Activated CD4-positive, alpha-beta T cell treated with anti-CD3 and anti-CD28 coated beads, Interleukin-2, amount 10 ng/mL, durations not matched to agents 7 days and 5 days (primary cell): Measurements from ENCODE around the gene SLCO1B1. TPM values are rescaled to one million over a fixed set of nuclear protein-coding genes. Genes with fewer than 3 reads are reported as not detected.
"Not testable (repeated sequence)": the region's sequence is repeated elsewhere in the genome, so short reads cannot be mapped to it uniquely, and the experiment has no call there.

Experiments
- CTCF ChIA-PET: fragments of 350-600 bp; sonication (Branson Sonifier 250); formaldehyde crosslinking; loops from one replicate; lab custom pipeline; 2021; ENCODE audit warnings: antibody characterized with exemption; lab: Charles Lee
- POLR2A ChIA-PET: fragments of 350-600 bp; sonication (Branson Sonifier 250); formaldehyde crosslinking; loops from one replicate; lab custom pipeline; 2021; ENCODE audit warnings: antibody characterized with exemption; lab: Charles Lee
- DNase-seq: peaks from one replicate; pipeline ENCODE4 v3.0.0-alpha.2; 2020
- H3K27ac Mint-ChIP-seq: one replicate; pipeline ENCODE4 v1.8.0; 2021; ENCODE audit warnings: mild to moderate bottlenecking, moderate library complexity, mixed read lengths
- H3K27me3 Mint-ChIP-seq: one replicate; pipeline ENCODE4 v1.8.0; 2021; ENCODE audit warnings: mixed read lengths
- H3K36me3 Mint-ChIP-seq: one replicate; pipeline ENCODE4 v1.8.0; 2021; ENCODE audit warnings: low read depth, mixed read lengths
- H3K4me1 Mint-ChIP-seq: one replicate; pipeline ENCODE4 v1.8.0; 2021; ENCODE audit warnings: mixed read lengths
- H3K4me3 Mint-ChIP-seq: one replicate; pipeline ENCODE4 v1.8.0; 2021; ENCODE audit warnings: mild to moderate bottlenecking, moderate library complexity, mixed read lengths
- H3K9me3 Mint-ChIP-seq: one replicate; pipeline ENCODE4 v1.8.0; 2021; ENCODE audit warnings: mixed read lengths
- total RNA-seq, 2 experiments: library from RNA; stranded (reverse); gene quantifications; one replicate each; pipeline ENCODE4 v1.2.3, GENCODE V29; 2021

Gene SLCO1B1
- total RNA-seq, 2 experiments from 2014 or later = not detected

- H3K9me3 Mint-ChIP-seq = no peaks in the 10 kb centered on the region
- no peak overlapping the region for H3K27ac Mint-ChIP-seq
- peaks cover 7% of the 10 kb centered on the region for H3K4me1 Mint-ChIP-seq
- CTCF ChIA-PET = no interaction called here
- no peak overlapping the region for H3K4me3 Mint-ChIP-seq
- no peaks in the 10 kb centered on the region for H3K36me3 Mint-ChIP-seq
- no peak for DNase-seq
- POLR2A ChIA-PET = no interaction called here
- H3K27me3 Mint-ChIP-seq = no peaks in the 10 kb centered on the region
These were observed 24.7 kb downstream of the SLCO1B1 start for GRCh38 chr12:21155522-21156351.

DNA sequence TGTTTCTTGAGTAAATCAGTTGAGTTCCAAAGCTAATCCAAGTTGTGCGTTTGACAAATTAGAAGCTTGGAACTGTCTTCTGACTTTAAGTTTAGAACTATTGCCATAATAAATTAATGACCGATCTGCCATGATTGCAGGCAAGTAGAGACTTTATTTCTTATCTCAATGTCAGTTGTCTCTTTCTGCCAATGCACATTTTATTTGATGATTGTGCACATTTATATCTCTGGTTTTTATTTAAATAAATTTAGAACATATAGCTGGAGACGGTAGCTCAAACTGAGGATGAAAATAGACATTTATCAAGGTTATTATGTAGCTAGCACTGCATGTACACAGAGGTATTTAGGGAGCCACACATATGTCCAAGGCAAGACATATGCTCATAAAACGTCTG lies 34.1 kb downstream of the SLCO1B1 start:
- no peaks in the 10 kb centered on the region for H3K4me1 Mint-ChIP-seq
- POLR2A ChIA-PET = no interaction called here

GRCh38 chr12:21169878-21170472 lies 39.0 kb downstream of the SLCO1B1 start:
- POLR2A ChIA-PET = no interaction called here
- Mint-ChIP-seq H3K9me3 (no peaks in the 10 kb centered on the region), H3K36me3 (no peaks in the 10 kb centered on the region), H3K27ac (no peak overlapping the region), H3K27me3 (no peaks in the 10 kb centered on the region), H3K4me1 (no peaks in the 10 kb centered on the region), H3K4me3 (no peak overlapping the region)
- DNase-seq = peak; percentile 39
- CTCF ChIA-PET = no interaction called here

More for the DNA sequence above, 34.1 kb downstream of the SLCO1B1 start:
- DNase-seq = no peak
- no peaks in the 10 kb centered on the region for H3K36me3 Mint-ChIP-seq
- H3K9me3 Mint-ChIP-seq = no peaks in the 10 kb centered on the region
- no peak overlapping the region for H3K4me3 Mint-ChIP-seq
- no peak overlapping the region for H3K27ac Mint-ChIP-seq
- CTCF ChIA-PET = no interaction called here
- H3K27me3 Mint-ChIP-seq = no peaks in the 10 kb centered on the region

GRCh38 chr12:21172079-21172478 lies 41.1 kb downstream of the SLCO1B1 start:
- ChIA-PET POLR2A (no interaction called here), CTCF (no interaction called here)
- Mint-ChIP-seq H3K4me3 (no peak overlapping the region), H3K4me1 (no peaks in the 10 kb centered on the region), H3K9me3 (no peaks in the 10 kb centered on the region), H3K27me3 (no peaks in the 10 kb centered on the region), H3K27ac (no peak overlapping the region), H3K36me3 (no peaks in the 10 kb centered on the region)
- no peak for DNase-seq

DNA sequence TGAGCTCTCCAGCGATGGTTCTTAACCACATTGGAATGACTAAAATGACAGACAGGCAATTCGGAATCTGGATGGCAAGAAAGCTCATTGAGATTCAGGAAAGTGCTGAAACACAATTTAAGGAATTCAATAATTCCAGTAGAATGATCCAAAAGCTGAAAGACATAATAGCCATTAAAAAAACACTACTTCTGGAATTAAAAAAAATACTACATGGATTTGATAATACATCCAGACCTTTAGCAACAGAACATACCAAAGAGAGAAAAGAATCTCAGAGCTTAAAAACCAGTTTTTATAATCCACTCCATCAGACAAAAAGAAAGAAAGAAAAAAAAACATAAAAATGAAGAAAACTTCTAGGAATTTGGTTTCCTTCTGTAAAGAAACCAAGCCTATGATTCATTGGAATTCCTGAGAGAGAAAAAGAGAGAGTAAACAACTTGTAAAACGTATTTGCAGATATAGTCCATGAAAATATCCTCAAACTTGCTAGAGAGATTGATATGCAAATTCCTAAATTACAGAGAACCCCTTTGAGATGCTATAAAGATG lies 52.8 kb downstream of the SLCO1B1 start:
- H3K27me3 Mint-ChIP-seq = no peaks in the 10 kb centered on the region
- CTCF ChIA-PET = no interaction called here
- no peaks in the 10 kb centered on the region for H3K9me3 Mint-ChIP-seq
- no peak overlapping the region for H3K27ac Mint-ChIP-seq
- H3K4me1 Mint-ChIP-seq = no peaks in the 10 kb centered on the region
- POLR2A ChIA-PET = no interaction called here
- no peak for DNase-seq
- no peak overlapping the region for H3K4me3 Mint-ChIP-seq
- no peaks in the 10 kb centered on the region for H3K36me3 Mint-ChIP-seq

- H3K4me1 Mint-ChIP-seq = no peaks in the 10 kb centered on the region
- no peak for DNase-seq
- no peak overlapping the region for H3K27ac Mint-ChIP-seq
- ChIA-PET POLR2A (no interaction called here), CTCF (no interaction called here)
- no peaks in the 10 kb centered on the region for H3K9me3 Mint-ChIP-seq
- no peaks in the 10 kb centered on the region for H3K36me3 Mint-ChIP-seq
- H3K4me3 Mint-ChIP-seq = no peak overlapping the region
- H3K27me3 Mint-ChIP-seq = no peaks in the 10 kb centered on the region
These were observed 59.0 kb downstream of the SLCO1B1 start for GRCh38 chr12:21190016-21190415.

DNA sequence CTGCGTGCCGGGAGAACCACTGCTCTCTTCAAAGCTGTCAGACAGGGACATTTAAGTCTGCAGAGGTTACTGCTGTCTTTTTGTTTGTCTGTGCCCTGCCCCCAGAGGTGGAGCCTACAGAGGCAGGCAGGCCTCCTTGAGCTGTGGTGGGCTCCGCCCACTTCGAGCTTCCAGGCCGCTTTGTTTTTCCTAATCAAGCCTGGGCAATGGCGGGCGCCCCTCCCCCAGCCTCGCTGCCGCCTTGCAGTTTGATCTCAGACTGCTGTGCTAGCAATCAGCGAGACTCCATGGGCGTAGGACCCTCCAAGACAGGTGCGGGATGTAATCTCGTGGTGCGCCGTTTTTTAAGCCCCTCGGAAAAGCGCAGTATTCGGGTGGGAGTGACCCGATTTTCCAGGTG lies 83.4 kb downstream of the SLCO1B1 start:
- DNase-seq, H3K27me3 Mint-ChIP-seq, H3K9me3 Mint-ChIP-seq, H3K4me1 Mint-ChIP-seq, H3K36me3 Mint-ChIP-seq, POLR2A ChIA-PET, CTCF ChIA-PET, H3K4me3 Mint-ChIP-seq, H3K27ac Mint-ChIP-seq: not testable (repeated sequence)

GRCh38 chr12:21219206-21219605 lies 88.2 kb downstream of the SLCO1B1 start:
- Mint-ChIP-seq H3K36me3 (no peaks in the 10 kb centered on the region), H3K4me3 (no peak overlapping the region), H3K4me1 (no peaks in the 10 kb centered on the region), H3K27ac (no peak overlapping the region), H3K9me3 (peaks cover 4% of the 10 kb centered on the region), H3K27me3 (no peaks in the 10 kb centered on the region)
- DNase-seq = no peak
- ChIA-PET CTCF (no interaction called here), POLR2A (no interaction called here)

GRCh38 chr12:21220266-21220665 lies 89.3 kb downstream of the SLCO1B1 start:
- POLR2A ChIA-PET = no interaction called here
- H3K4me3 Mint-ChIP-seq = no peak overlapping the region
- CTCF ChIA-PET = no interaction called here

DNA sequence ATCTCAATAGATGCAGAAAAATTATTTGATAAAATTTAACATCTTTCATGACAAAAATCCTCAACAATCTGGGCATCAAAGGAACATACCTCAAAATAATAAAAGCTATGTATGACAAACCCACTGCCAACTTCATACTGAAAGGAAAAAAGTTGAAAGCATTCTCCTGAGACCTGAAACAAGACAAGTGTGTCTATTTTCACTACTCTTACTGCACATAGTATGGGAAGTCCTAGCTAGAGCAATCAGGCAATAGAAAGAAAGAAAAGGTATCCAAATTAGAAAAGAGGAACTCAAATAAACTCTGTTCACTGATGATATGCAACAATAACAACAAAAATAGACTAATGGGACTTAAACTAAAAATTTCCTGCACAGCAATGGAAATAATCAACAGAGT lies 90.1 kb downstream of the SLCO1B1 start:
- DNase-seq = no peak
- Mint-ChIP-seq H3K36me3 (no peaks in the 10 kb centered on the region), H3K27ac (no peak overlapping the region), H3K4me3 (no peak overlapping the region), H3K9me3 (no peaks in the 10 kb centered on the region), H3K27me3 (no peaks in the 10 kb centered on the region), H3K4me1 (no peaks in the 10 kb centered on the region)
- ChIA-PET CTCF (no interaction called here), POLR2A (no interaction called here)

More at GRCh38 chr12:21220266-21220665, 89.3 kb downstream of the SLCO1B1 start:
- H3K27ac Mint-ChIP-seq = no peak overlapping the region
- no peaks in the 10 kb centered on the region for H3K4me1 Mint-ChIP-seq
- no peaks in the 10 kb centered on the region for H3K9me3 Mint-ChIP-seq
- no peaks in the 10 kb centered on the region for H3K27me3 Mint-ChIP-seq
- DNase-seq = no peak
- H3K36me3 Mint-ChIP-seq = no peaks in the 10 kb centered on the region

- H3K4me1 Mint-ChIP-seq = no peaks in the 10 kb centered on the region
- no peak for DNase-seq
- H3K36me3 Mint-ChIP-seq = no peaks in the 10 kb centered on the region
- H3K27me3 Mint-ChIP-seq = no peaks in the 10 kb centered on the region
- no peak overlapping the region for H3K4me3 Mint-ChIP-seq
- no peak overlapping the region for H3K27ac Mint-ChIP-seq
- POLR2A ChIA-PET = no interaction called here
- CTCF ChIA-PET = no interaction called here
- no peaks in the 10 kb centered on the region for H3K9me3 Mint-ChIP-seq
These were observed 90.8 kb downstream of the SLCO1B1 start for GRCh38 chr12:21221778-21222177.

DNA sequence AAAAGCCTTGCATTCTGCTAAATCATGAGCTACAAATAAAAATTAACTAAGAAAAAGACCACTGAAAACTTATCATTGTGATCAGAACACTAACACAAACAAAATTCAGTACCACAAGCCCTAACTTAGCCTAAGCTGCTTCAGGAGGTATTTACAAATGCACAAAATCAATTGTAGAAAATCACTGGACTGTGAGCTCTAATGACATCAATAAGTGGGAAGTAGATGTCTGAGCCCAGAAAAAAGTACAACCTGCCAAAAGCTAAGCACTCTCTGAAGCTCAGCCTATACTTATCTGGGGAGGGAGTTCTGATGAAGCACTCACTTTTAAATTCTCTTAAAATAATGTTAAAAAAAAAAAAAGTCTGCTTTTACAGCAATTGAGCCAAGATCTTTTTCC lies 92.9 kb downstream of the SLCO1B1 start:
- ChIA-PET POLR2A (no interaction called here), CTCF (no interaction called here)
- no peaks in the 10 kb centered on the region for H3K9me3 Mint-ChIP-seq
- no peaks in the 10 kb centered on the region for H3K4me1 Mint-ChIP-seq
- no peak overlapping the region for H3K4me3 Mint-ChIP-seq
- H3K27ac Mint-ChIP-seq = no peak overlapping the region
- H3K27me3 Mint-ChIP-seq = no peaks in the 10 kb centered on the region
- H3K36me3 Mint-ChIP-seq = no peaks in the 10 kb centered on the region
- no peak for DNase-seq

DNA sequence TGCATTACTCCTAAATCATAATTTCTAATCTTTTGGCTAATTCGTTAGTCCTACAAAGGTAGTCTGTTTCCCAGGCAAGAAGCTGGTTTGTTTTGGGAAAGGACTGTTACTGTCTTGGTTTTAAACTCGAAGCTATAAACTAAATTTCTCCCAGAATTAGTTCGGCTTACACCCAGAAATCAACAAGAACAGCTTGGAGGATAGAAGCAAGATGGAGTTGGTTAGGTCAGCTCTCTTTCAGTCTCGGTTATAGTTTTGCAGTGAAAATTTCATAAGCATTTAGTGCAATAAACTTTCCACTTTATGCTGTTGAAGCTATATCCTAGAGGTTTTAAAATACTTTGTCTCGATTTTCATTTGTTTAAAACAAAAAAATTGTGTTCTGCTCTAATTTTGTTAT lies 103.4 kb downstream of the SLCO1B1 start:
- DNase-seq = no peak
- Mint-ChIP-seq H3K36me3 (no peaks in the 10 kb centered on the region), H3K4me1 (no peaks in the 10 kb centered on the region), H3K27me3 (no peaks in the 10 kb centered on the region), H3K4me3 (no peak overlapping the region), H3K27ac (no peak overlapping the region), H3K9me3 (no peaks in the 10 kb centered on the region)
- POLR2A ChIA-PET = no interaction called here
- CTCF ChIA-PET = no interaction called here
